H1 (cell line): ENCODE data around the gene CD68. TPM values are rescaled to one million over a fixed set of nuclear protein-coding genes. Genes with fewer than 3 reads are reported as not detected.

Experiments used
- MAFK ChIP-seq: IDR thresholded peaks from 2 replicates; pipeline ENCODE4 v1.6.1; 2012; ENCODE audit warnings: low read depth, mild to moderate bottlenecking, improper control_type of control experiment, low read length
- TAF7 ChIP-seq: optimal IDR thresholded peaks from 2 replicates; pipeline ENCODE3; 2011; ENCODE audit warnings: low read depth, mild to moderate bottlenecking, inconsistent platforms, low read length, moderate library complexity, borderline replicate concordance
- polyA plus RNA-seq, 7 experiments: library from polyadenylated mRNA; depleted of rRNA in 3 of 7; stranded (reverse) in 5 of 7; unstranded in 2 of 7; fragments of >200 nt in 5 of 7; fragments of 200-250 nt in 2 of 7; gene quantifications; 1 replicate in 5 of 7; 2 replicates in 1 of 7; 4 replicates in 1 of 7; pipeline versions ENCODE4 v1.2.1 to v1.2.3, GENCODE V29; 2011 to 2013; ENCODE audit warnings: missing spikeins in 2 of 7, mixed read lengths in 2 of 7
- total RNA-seq: library from RNA; stranded (reverse); fragmentation: NEBNext Ultra II Directional; extraction: Animal tissue kit (Norgen Biotek cat#: 25700); gene quantifications from 2 replicates; pipeline ENCODE4 v1.2.1, GENCODE V29; 2021

The CD68 gene
- total and polyA plus RNA-seq, 2 of the 8 experiments (the other 6 are each of a cell fraction or from before 2014, with no cell fraction given), result 0.18 TPM; not detected in 1

DNA sequence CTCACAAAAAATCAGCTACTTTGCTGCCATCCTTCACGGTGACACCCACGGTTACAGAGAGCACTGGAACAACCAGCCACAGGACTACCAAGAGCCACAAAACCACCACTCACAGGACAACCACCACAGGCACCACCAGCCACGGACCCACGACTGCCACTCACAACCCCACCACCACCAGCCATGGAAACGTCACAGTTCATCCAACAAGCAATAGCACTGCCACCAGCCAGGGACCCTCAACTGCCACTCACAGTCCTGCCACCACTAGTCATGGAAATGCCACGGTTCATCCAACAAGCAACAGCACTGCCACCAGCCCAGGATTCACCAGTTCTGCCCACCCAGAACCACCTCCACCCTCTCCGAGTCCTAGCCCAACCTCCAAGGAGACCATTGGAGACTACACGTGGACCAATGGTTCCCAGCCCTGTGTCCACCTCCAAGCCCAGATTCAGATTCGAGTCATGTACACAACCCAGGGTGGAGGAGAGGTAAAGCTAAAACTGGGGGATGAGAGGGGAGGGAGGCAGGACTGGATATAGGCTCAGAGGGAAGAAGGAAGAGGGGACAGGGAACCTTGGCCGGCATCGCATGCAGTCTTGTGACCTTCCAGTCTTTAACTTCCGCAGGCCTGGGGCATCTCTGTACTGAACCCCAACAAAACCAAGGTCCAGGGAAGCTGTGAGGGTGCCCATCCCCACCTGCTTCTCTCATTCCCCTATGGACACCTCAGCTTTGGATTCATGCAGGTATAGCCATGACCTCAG, 581 bp downstream of the CD68 start (continued):
- TF ChIP-seq MAFK (no peak), TAF7 (peak; percentile 1)
- TF ChIP-seq, all 59 proteins: peak for 5
